D341Med (cell line): ENCODE data around the gene FAM210A.
"Not testable (repeated sequence)": the region's sequence is repeated elsewhere in the genome, so short reads cannot be mapped to it uniquely, and the experiment has no call there.

Experiments used
- DNase-seq: peaks from one replicate; pipeline ENCODE4 v3.0.0; 2012; ENCODE audit warnings: low spot score

Gene FAM210A

GRCh38 chr18:13703899-13704298 lies 22.5 kb downstream of the FAM210A start:
- no peak for DNase-seq

DNA sequence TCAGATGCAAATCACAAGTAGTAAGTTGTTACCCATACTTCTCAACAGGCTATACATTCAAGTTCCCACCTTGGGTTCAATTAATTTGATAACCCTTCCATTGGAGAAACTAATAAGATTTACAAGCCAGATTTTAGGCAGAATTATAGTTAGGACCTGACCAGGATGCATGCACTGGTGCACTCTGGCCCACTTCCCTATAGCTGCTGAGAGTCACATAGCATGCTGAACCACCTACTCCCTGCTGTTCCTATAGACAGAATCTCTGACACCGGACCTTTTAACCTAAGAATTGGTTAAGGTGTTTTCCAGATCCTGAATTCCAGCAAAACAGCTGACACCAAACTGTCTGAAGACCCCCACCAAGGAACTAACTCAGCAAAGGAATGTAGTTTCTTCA lies 26.2 kb downstream of the FAM210A start:
- DNase-seq: no peak

GRCh38 chr18:13696961-13697360 lies 29.4 kb downstream of the FAM210A start:
- DNase-seq: no peak

- not testable (repeated sequence) for DNase-seq
Measured at GRCh38 chr18:13695337-13695736, 31.0 kb downstream of the FAM210A start.

GRCh38 chr18:13690060-13690459 lies 36.3 kb downstream of the FAM210A start:
- not testable (repeated sequence) for DNase-seq

GRCh38 chr18:13688191-13689136 lies 37.9 kb downstream of the FAM210A start:
- DNase-seq: no peak

GRCh38 chr18:13684546-13684945 lies 41.8 kb downstream of the FAM210A start:
- no peak for DNase-seq

GRCh38 chr18:13681701-13682100 lies 44.7 kb downstream of the FAM210A start:
- DNase-seq: no peak

DNA sequence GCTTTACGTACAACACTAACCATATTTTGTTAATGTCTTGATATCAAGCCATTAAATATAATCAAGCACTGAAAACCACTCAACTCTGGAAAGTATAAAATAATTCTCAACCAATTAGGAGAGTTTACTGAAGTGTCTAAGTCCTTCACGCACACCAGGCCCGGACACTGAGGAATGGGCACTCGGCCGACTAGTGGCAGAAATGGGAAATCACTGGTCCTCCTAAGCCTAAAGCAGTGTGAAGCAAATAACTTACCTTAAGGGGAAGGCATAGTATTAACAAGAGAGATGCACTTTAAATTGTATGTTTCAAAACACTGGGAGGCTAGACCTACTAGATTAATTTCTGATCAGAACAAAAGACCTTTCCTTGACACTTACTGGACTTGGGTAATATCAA lies 45.7 kb downstream of the FAM210A start:
- DNase-seq: peak; percentile 72

- not testable (repeated sequence) for DNase-seq
Measured at GRCh38 chr18:13677350-13677749, 49.0 kb downstream of the FAM210A start.

DNA sequence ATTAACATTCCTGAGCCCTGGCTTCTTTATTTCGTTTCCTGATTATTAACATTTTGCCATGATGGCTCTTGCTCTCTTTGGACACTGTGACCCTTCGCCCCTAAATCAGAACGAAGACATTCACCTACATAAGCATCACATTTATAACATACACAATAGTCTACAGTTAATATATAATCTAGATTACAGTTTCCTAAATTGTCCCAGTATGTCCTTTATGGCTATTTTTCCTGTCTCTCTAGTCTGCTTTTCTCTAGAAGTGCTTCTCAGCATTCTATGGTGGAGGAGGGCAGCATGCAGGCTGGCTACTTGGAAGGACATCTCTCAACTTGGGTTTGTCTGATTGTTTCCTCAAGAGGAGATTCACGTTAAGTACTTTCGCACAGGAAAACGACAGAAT lies 49.9 kb downstream of the FAM210A start:
- no peak for DNase-seq

- no peak for DNase-seq
Measured at GRCh38 chr18:13672657-13673056, 53.7 kb downstream of the FAM210A start.

- no peak for DNase-seq
Measured at GRCh38 chr18:13661779-13662256, 64.5 kb downstream of the FAM210A start.

DNA sequence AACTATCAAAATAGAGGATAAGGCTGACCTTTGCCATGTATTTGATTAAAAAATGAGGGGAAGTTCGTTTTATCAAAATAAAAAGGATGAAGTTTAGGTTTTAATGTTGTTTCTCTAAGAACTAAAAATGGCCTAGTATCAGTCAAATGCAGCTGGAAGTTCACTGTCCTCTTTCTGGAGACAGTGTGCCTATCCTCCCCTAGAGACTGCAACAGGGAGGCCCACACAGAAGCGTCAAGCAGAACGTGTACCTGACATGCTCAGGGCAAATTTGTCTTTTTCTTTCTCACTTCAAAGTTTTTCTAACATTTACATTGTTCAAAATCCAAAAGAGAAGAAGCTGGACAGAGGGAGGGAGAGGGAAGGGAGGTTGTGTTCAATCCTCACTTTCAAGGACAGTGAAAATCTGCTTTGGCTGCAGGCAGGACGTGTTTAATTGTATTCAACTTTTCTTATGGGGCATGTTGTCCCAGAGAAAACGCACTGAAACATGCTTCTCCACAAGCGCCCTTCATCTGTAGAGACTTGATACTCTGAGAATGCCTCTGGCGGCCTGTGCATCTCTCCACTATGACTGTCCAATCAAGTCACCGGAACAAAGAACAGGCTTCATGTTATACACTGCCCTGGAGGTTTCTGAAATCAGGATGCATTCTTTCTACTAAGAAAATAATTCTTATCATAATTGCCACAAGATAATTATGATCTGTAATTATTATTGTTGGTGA lies 65.1 kb downstream of the FAM210A start:
- no peak for DNase-seq

GRCh38 chr18:13660510-13660909 lies 65.8 kb downstream of the FAM210A start:
- DNase-seq: no peak

DNA sequence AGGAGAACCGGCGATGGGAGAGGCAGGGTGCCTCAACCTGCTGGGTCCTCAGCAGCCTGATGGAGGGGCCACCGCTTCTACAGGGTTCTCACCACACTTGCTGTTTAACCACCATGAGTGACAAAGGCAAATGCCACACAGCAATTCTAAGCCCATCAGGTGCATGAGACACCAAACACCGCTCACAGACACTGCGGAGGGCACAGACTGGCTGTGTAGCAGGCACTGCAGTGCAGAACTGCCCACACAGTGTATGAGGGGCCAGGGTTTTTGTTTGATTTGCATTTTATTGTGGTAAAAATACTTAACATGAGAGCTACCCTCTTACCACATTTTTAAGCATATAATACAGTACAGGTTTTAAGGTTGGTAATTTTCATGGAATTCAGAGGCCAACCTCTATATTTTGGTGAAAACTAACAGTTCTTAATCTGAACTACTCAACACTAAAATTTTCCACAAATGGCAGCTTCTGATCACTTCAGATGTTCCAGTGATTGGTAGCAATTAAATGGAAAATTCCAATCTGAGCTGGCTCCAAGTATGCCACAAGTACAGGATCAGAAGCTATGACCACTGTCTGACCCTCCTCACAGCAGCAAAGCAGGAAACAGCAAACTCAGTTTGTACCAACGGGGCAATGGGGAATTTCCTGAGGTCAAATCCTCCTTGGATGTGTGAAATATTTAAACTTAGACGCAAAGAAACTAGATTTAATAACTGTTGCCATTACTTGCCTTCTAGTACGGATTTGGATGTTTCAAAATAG lies 67.7 kb downstream of the FAM210A start:
- no peak for DNase-seq

DNA sequence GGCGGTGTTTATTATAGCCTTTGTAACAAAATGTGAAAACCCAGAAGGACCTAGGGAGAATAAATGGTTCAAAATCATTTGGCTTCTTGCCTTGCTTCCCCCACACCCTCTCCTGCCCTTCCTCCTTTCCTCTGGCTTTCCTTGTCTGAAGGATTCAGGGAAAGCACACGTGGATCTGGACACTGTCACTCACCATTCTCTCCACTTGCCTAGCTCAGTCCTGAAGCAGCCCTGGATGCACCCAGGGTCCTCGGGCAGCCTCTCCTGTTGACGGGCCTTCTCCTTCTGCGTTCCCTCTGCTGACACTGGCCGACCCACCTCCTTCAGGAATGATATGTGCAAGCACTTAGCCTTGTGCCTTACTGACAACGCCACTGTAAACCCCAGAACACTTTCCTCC lies 68.4 kb downstream of the FAM210A start:
- no peak for DNase-seq

- DNase-seq: peak; percentile 74
Measured at GRCh38 chr18:13653746-13654433, 72.5 kb downstream of the FAM210A start.

DNA sequence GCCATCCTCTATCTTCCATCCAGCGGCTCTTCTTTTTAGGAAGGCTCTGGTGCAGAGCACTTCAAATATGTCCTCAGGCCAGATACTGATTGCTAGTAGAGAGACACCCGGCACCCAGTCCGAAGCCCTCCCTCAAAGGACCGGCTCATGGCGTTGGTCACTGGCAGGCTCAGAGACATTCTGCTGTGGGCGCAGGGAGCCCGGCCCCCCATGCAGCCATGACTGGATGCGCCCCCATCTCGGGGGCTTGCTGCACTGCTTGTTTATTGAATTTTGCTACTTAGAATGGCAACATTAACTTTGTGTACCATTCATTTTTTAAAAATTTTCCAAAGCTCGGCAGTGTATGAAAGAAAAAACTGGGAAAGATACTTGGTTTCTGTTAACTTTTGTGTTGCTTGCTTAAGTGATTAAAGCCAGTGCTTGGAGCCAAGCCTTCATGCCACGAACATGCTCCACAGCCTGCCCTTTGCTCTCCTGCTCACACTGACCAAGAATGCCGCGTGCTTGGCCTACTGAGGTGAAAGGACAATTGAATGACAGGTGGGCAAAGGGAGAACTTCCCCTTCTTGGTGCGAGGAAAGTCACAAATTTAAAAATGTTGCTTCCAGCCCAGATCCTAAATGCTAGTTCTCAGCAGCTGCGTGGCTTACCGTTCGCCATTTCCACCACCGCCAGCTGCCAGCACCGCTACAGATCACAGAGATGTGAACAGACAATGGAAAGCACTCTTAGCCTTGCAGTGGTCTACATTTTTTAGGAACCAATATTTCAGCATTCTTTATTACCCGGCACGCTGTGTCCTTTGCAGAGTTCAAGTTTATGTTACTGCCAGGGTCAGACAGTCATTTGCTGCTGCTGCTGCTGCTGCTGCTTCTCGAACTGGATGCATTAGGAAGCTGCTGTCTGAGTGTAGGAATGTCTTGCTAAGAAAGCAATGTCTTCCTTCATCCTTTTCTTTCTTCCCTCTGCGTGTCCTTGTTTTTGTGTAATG lies 76.7 kb downstream of the FAM210A start:
- DNase-seq: no peak

- no peak for DNase-seq
Measured at GRCh38 chr18:13647761-13648160, 78.6 kb downstream of the FAM210A start.
